WTC11 (cell line): ENCODE results near the gene PTPN21. TPM values are rescaled to one million over a fixed set of nuclear protein-coding genes. Genes with fewer than 3 reads are reported as not detected.

Source experiments
- ATAC-seq: fragments of 200-7000 bp; cut with Tn5 transposase; 2 replicates; pipeline ENCODE4 v1.10.0; 2021; ENCODE audit warnings: mild to moderate bottlenecking, moderate library complexity
- CTCF ChIA-PET: fragments of 300-600 bp; sonication (Branson Sonifier 250); formaldehyde crosslinking; loops from one replicate; lab custom pipeline; 2021; ENCODE audit warnings: antibody characterized with exemption; lab: Charles Lee
- POLR2A ChIA-PET: fragments of 350-600 bp; sonication (Branson Sonifier 250); formaldehyde crosslinking; loops from one replicate; lab custom pipeline; 2021; ENCODE audit warnings: antibody characterized with exemption; lab: Charles Lee
- DNase-seq: peaks from one replicate; pipeline ENCODE4 v3.0.0; 2021; ENCODE audit warnings: low spot score
- H3K27ac Mint-ChIP-seq: 2 replicates; pipeline ENCODE4 v1.8.0; 2021; ENCODE audit warnings: mixed read lengths
- H3K27me3 Mint-ChIP-seq: 2 replicates; pipeline ENCODE4 v1.8.0; 2021; ENCODE audit warnings: low read depth, mild to moderate bottlenecking, moderate library complexity, mixed read lengths
- H3K36me3 Mint-ChIP-seq: 2 replicates; pipeline ENCODE4 v1.8.0; 2021; ENCODE audit warnings: mixed read lengths
- H3K4me1 Mint-ChIP-seq: 2 replicates; pipeline ENCODE4 v1.8.0; 2022; ENCODE audit warnings: mixed read lengths
- H3K4me3 Mint-ChIP-seq: 2 replicates; pipeline ENCODE4 v1.8.0; 2021; ENCODE audit warnings: mild to moderate bottlenecking, moderate library complexity, mixed read lengths
- H3K9me3 Mint-ChIP-seq: 2 replicates; pipeline ENCODE4 v1.8.0; 2021; ENCODE audit warnings: mixed read lengths
- CBFB ChIP-seq: sonication (generic); formaldehyde crosslinking; IDR thresholded peaks from 2 replicates; pipeline ENCODE4 v1.8.1; 2022; ENCODE audit warnings: mild to moderate bottlenecking, low read depth, missing genetic modification reagents
- CREB1 ChIP-seq: sonication (generic); formaldehyde crosslinking; IDR thresholded peaks from 2 replicates; pipeline ENCODE4 v1.8.0; 2023; ENCODE audit warnings: mild to moderate bottlenecking, missing genetic modification reagents
- CREM ChIP-seq: sonication (generic); formaldehyde crosslinking; IDR thresholded peaks from 2 replicates; pipeline ENCODE4 v1.8.1; 2022; ENCODE audit warnings: mild to moderate bottlenecking, missing genetic modification reagents, moderate library complexity
- ESRRA ChIP-seq: sonication (generic); formaldehyde crosslinking; IDR thresholded peaks from 2 replicates; pipeline ENCODE4 v1.8.1; 2022; ENCODE audit warnings: mild to moderate bottlenecking, missing genetic modification reagents, borderline replicate concordance
- FOXJ3 ChIP-seq: sonication (generic); formaldehyde crosslinking; IDR thresholded peaks from 2 replicates; pipeline ENCODE4 v1.9.0; 2021; ENCODE audit warnings: missing genetic modification reagents, mild to moderate bottlenecking, borderline replicate concordance
- FOXK1 ChIP-seq: sonication (generic); formaldehyde crosslinking; IDR thresholded peaks from 2 replicates; pipeline ENCODE4 v1.8.0; 2022; ENCODE audit warnings: mild to moderate bottlenecking, moderate library complexity, missing genetic modification reagents
- IRF2 ChIP-seq: sonication (generic); formaldehyde crosslinking; IDR thresholded peaks from 2 replicates; pipeline ENCODE4 v1.8.0; 2022; ENCODE audit warnings: low read depth, missing genetic modification reagents, borderline replicate concordance
- MYBL2 ChIP-seq: sonication (generic); formaldehyde crosslinking; IDR thresholded peaks from 2 replicates; pipeline ENCODE4 v1.8.1; 2023; ENCODE audit warnings: mild to moderate bottlenecking, moderate library complexity, missing genetic modification reagents
- NFE2L1 ChIP-seq: sonication (generic); formaldehyde crosslinking; IDR thresholded peaks from 2 replicates; pipeline ENCODE4 v1.8.1; 2023; ENCODE audit warnings: missing genetic modification reagents
- SP1 ChIP-seq: sonication (generic); formaldehyde crosslinking; conservative IDR thresholded peaks from 2 replicates; pipeline ENCODE4 v1.8.1; 2022; ENCODE audit warnings: missing genetic modification reagents
- ZNF532 ChIP-seq: fragments of 250-450 bp; sonication (Bioruptor Pico); IDR thresholded peaks from 2 replicates; pipeline ENCODE4 v1.9.0; 2021; ENCODE audit warnings: mild to moderate bottlenecking, borderline replicate concordance
- total RNA-seq: library from RNA; stranded (reverse); gene quantifications from 3 replicates; pipeline ENCODE4 v1.2.3, GENCODE V29; 2021
- TF ChIP-seq, protein P1 (sequence below): sonication (generic); formaldehyde crosslinking; IDR thresholded peaks from 2 replicates; pipeline ENCODE4 v1.8.0; 2022; ENCODE audit warnings: mild to moderate bottlenecking, missing genetic modification reagents
- TF ChIP-seq, protein P2 (sequence below): sonication (generic); formaldehyde crosslinking; IDR thresholded peaks from 2 replicates; pipeline ENCODE4 v1.8.1; 2022; ENCODE audit warnings: mild to moderate bottlenecking, moderate library complexity, missing genetic modification reagents

The PTPN21 gene
- total RNA-seq, 1 experiment from 2014 or later = 7.5 TPM

- Mint-ChIP-seq H3K4me1 (peaks cover 21% of the 10 kb centered on the region), H3K9me3 (no peaks in the 10 kb centered on the region), H3K36me3 (peaks cover 4% of the 10 kb centered on the region; the same call in 1 of the 2 replicates), H3K27me3 (peaks cover 4% of the 10 kb centered on the region; the same call in 1 of the 2 replicates), H3K4me3 (peak overlapping the region; percentile 81; the same call in 1 of the 2 replicates), H3K27ac (no peak overlapping the region)
- CTCF ChIA-PET = interaction anchor here (1.0 kb wide), 1 partner anchor 55 kb away, joined by 4 read pairs; no protein-coding TSS in a partner anchor
- ATAC-seq = no peak
- POLR2A ChIA-PET = no interaction called here
- DNase-seq = no peak
- TF ChIP-seq FOXK1 (CRISPR knock-in tag) (no peak), IRF2 (CRISPR knock-in tag) (no peak), ESRRA (CRISPR knock-in tag) (no peak), ZNF532 (no peak), SP1 (CRISPR knock-in tag) (no peak), CBFB (CRISPR knock-in tag) (no peak), MYBL2 (CRISPR knock-in tag) (no peak), NFE2L1 (CRISPR knock-in tag) (no peak), CREB1 (CRISPR knock-in tag) (no peak)
- TF ChIP-seq, protein P1, sequence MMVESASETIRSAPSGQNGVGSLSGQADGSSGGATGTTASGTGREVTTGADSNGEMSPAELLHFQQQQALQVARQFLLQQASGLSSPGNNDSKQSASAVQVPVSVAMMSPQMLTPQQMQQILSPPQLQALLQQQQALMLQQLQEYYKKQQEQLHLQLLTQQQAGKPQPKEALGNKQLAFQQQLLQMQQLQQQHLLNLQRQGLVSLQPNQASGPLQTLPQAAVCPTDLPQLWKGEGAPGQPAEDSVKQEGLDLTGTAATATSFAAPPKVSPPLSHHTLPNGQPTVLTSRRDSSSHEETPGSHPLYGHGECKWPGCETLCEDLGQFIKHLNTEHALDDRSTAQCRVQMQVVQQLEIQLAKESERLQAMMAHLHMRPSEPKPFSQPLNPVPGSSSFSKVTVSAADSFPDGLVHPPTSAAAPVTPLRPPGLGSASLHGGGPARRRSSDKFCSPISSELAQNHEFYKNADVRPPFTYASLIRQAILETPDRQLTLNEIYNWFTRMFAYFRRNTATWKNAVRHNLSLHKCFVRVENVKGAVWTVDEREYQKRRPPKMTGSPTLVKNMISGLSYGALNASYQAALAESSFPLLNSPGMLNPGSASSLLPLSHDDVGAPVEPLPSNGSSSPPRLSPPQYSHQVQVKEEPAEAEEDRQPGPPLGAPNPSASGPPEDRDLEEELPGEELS (CRISPR knock-in tag) = no peak
- TF ChIP-seq, protein P2, sequence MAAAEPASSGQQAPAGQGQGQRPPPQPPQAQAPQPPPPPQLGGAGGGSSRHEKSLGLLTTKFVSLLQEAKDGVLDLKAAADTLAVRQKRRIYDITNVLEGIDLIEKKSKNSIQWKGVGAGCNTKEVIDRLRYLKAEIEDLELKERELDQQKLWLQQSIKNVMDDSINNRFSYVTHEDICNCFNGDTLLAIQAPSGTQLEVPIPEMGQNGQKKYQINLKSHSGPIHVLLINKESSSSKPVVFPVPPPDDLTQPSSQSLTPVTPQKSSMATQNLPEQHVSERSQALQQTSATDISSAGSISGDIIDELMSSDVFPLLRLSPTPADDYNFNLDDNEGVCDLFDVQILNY (CRISPR knock-in tag) = no peak
These were observed 1.9 kb downstream of the PTPN21 start for GRCh38 chr14:88552876-88553275.

DNA sequence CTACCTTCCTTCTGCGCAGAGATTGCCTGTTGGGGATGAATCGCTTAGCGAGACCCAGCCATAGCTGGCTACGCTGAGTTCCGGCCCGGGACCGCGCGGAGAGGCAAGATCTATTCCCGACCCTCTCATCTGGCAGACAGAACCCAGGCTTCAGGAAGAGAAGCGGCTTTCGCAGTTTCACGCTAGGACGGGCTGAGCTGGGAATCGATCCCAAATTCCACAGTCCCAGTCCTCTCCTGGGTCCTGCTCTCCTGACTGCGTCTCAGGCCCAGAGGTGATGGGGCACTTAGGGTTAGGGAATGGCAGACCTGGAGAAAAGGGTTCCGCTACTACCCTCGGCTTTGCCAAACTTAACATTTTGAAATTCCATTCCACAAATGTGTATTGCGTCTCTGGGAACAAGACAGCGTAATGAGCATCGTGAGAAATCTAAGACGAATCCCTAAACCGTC, 2.8 kb downstream of the PTPN21 start:
- CTCF ChIA-PET = interaction anchor here (0.6 to 1.2 kb wide), 3 partner anchors 54 to 363 kb away, joined by 3 to 4 read pairs (median 4); no protein-coding TSS in a partner anchor
- ATAC-seq (peak; percentile 10), DNase-seq (peak; percentile 38)
- H3K27me3 Mint-ChIP-seq = peaks cover 4% of the 10 kb centered on the region; the same call in 1 of the 2 replicates
- POLR2A ChIA-PET = interaction anchor here (0.7 kb wide), 1 partner anchor 11 kb away, joined by 3 read pairs; no protein-coding TSS in a partner anchor
- H3K36me3 Mint-ChIP-seq = peaks cover 5% of the 10 kb centered on the region; the same call in 1 of the 2 replicates
- peak overlapping the region; percentile 81 for H3K4me3 Mint-ChIP-seq
- peaks cover 21% of the 10 kb centered on the region for H3K4me1 Mint-ChIP-seq
- no peak for TF ChIP-seq FOXJ3 (CRISPR knock-in tag)
- TF ChIP-seq CREM (CRISPR knock-in tag) = no peak
- H3K27ac Mint-ChIP-seq = peak overlapping the region; percentile 63; the same call in 1 of the 2 replicates
- H3K9me3 Mint-ChIP-seq = no peaks in the 10 kb centered on the region
